Thymus (tissue), 11 donors: ENCODE data around the gene ELMO1. TPM values are rescaled to one million over a fixed set of nuclear protein-coding genes. Genes with fewer than 3 reads are reported as not detected.

Source experiments
- DNase-seq, 9 donors: peaks; one replicate each; pipeline ENCODE4 v3.0.0-alpha.2; 2013; ENCODE audit warnings: low spot score in 9 of 9, low read depth in 6 of 9, missing footprints in 1 of 9
- H3K27ac ChIP-seq, 2 donors: one replicate each; pipeline ENCODE4 v1.5.1; 2013; ENCODE audit warnings: control low read depth in 1 of 2, low read depth in 1 of 2, low read length in 1 of 2, mild to moderate bottlenecking in 1 of 2, moderate library complexity in 1 of 2
- H3K27me3 ChIP-seq, 2 donors: one replicate each; pipeline ENCODE4 v1.5.1; 2013; ENCODE audit warnings: low read length in 1 of 2; ENCODE audit not compliant: control insufficient read depth in 2 of 2, insufficient read depth in 1 of 2
- H3K36me3 ChIP-seq, 2 donors: one replicate each; pipeline ENCODE4 v1.5.1; 2013; ENCODE audit warnings: low read length in 1 of 2, mild to moderate bottlenecking in 1 of 2, moderate library complexity in 1 of 2; ENCODE audit not compliant: control insufficient read depth in 2 of 2, insufficient read depth in 2 of 2
- H3K4me1 ChIP-seq, 2 donors: one replicate each; pipeline ENCODE4 v1.5.1; 2013; ENCODE audit warnings: low read length in 2 of 2; ENCODE audit not compliant: control insufficient read depth in 2 of 2, insufficient read depth in 2 of 2
- H3K4me3 ChIP-seq, 2 donors: one replicate each; pipeline ENCODE4 v1.5.1; 2013; ENCODE audit warnings: low read length in 2 of 2, control low read depth in 1 of 2, mild to moderate bottlenecking in 1 of 2
- H3K9me3 ChIP-seq, 2 donors: one replicate each; pipeline ENCODE4 v1.5.1; 2013; ENCODE audit warnings: low read length in 1 of 2, mild to moderate bottlenecking in 1 of 2; ENCODE audit not compliant: control insufficient read depth in 2 of 2, insufficient read depth in 1 of 2
- WGBS: extraction: QIAGEN DNeasy Blood & Tissue Kit; methylation state at CpG from one replicate; pipeline ENCODE4 v1.1.7; 2013; 5-methylcytosine and 5-hydroxymethylcytosine counted together
- polyA plus RNA-seq: library from polyadenylated mRNA; stranded (reverse); fragments of 200-250 nt; gene quantifications from one replicate; pipeline ENCODE4 v1.2.3, GENCODE V29; 2013
- total RNA-seq: library from RNA; stranded (reverse); fragments of 120-200 nt; gene quantifications from one replicate; pipeline ENCODE4 v1.2.4, GENCODE V29; 2013
- donor health status: healthy.

The ELMO1 gene
- total and polyA plus RNA-seq, 2 donors = 18.7 to 22.5 TPM

DNA sequence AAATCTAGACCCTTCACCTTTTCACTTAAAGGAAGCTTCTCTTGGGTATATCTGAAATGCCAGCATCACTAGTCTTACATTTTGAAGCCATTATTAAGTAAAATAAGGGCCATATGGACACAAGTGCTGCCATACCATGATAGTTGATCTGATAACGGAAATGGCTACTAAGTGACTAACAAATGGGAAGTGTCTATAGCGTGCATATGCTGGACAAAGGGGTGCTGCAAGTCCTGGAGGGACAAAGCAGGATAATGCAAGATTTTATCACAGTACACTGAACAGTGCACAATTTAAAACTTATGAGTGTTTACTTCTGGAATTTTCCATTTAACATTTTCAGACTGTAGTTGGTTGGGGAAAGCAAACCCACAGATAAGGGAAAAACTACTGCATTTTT lies 117.9 kb downstream of the ELMO1 start:
- no peak for DNase-seq
- Histone ChIP-seq H3K4me3 (no peak overlapping the region), H3K27ac (no peak overlapping the region), H3K36me3 (peaks cover 3 to 17% of the 10 kb centered on the region in 2 donors), H3K9me3 (no peaks in the 10 kb centered on the region), H3K27me3 (no peaks in the 10 kb centered on the region), H3K4me1 (peaks cover 0 to 5% of the 10 kb centered on the region in 2 donors)
- 48% methylated on average over 2 of the region's 2 CpGs for WGBS

- peaks cover 3 to 16% of the 10 kb centered on the region in 2 donors for H3K36me3 ChIP-seq
- H3K27ac ChIP-seq = no peak overlapping the region
- no peaks in the 10 kb centered on the region for H3K9me3 ChIP-seq
- no peaks in the 10 kb centered on the region for H3K27me3 ChIP-seq
- no peak for DNase-seq
- H3K4me3 ChIP-seq = no peak overlapping the region
- peaks cover 0 to 5% of the 10 kb centered on the region in 2 donors for H3K4me1 ChIP-seq
- 97% methylated on average over 2 of the region's 2 CpGs for WGBS
Observed at GRCh38 chr7:37329940-37330339, 118.7 kb downstream of the ELMO1 start.

DNA sequence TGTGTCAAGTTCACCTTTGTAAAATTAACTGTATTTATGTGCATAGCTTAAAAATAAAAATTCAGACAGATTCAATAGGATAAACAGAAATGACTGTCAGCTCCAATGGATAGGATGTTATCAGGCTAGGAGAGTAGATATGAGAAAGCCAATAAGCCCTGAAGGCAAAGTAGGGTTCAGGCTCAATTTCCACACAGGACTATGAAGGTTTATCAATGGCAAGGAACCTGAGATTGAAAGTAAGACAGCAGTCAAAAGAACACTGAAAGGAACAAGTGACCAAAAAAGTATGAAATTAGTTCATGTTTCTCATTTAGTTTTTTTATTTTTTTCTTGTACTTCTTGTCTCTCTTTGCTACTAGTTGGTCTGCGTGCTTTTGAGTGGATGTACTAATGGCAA lies 121.4 kb downstream of the ELMO1 start:
- H3K36me3 ChIP-seq = peaks cover 6 to 22% of the 10 kb centered on the region in 2 donors
- WGBS = 100% methylated on average over 1 of the region's 1 CpG
- no peak overlapping the region for H3K4me3 ChIP-seq
- H3K9me3 ChIP-seq = no peaks in the 10 kb centered on the region
- DNase-seq = no peak
- H3K27me3 ChIP-seq = no peaks in the 10 kb centered on the region
- no peak overlapping the region for H3K27ac ChIP-seq
- H3K4me1 ChIP-seq = no peaks in the 10 kb centered on the region

DNA sequence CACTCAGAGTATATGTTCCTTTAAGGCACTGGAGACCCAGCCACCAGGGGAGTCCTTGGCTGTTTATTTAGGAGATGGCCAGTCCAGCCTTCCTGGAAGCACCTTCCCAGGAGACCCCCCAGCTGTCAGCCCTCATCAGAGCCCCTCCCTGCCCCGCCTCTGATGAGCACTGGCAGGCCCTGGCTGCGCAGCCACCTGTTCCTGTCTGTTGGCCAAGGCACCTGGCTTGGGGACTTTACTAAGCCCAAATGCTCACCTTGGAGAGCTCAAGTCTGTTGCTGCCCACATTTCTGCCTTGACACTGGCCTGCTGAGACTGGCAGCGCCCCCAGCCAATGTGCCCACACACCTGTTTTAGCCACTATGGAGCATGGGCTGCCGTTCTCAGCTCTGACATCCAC lies 124.7 kb downstream of the ELMO1 start:
- H3K27me3 ChIP-seq = no peaks in the 10 kb centered on the region
- H3K4me3 ChIP-seq = no peak overlapping the region
- H3K36me3 ChIP-seq = peaks cover 3 to 20% of the 10 kb centered on the region in 2 donors
- H3K4me1 ChIP-seq = peaks cover 0 to 5% of the 10 kb centered on the region in 2 donors
- H3K27ac ChIP-seq = no peak overlapping the region
- 97% methylated on average over 4 of the region's 4 CpGs for WGBS
- no peak for DNase-seq
- no peaks in the 10 kb centered on the region for H3K9me3 ChIP-seq

DNA sequence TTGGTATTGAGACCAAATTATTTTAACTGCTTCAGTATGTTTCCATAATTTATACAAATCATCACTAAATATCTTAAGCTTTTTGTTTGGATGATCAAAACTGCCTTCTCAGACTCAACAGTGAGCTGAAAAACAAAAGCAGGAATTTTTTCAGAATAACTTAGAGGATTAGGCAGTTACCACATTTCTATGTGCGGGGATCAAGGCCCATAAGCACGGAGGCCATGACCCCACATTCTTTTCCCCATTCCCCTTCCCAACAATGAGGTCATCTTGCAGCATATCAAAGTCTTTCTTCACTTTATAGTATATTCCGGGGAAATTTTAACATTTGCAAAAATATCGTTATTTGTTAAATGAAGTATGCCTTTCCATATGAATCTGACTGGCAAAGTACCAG lies 125.8 kb downstream of the ELMO1 start:
- DNase-seq = no peak
- Histone ChIP-seq H3K4me1 (peaks cover 5 to 6% of the 10 kb centered on the region in 2 donors), H3K36me3 (peaks cover 3 to 16% of the 10 kb centered on the region in 2 donors), H3K9me3 (no peaks in the 10 kb centered on the region), H3K27ac (no peak overlapping the region), H3K27me3 (no peaks in the 10 kb centered on the region), H3K4me3 (no peak overlapping the region)
- WGBS = 98% methylated on average over 4 of the region's 4 CpGs

DNA sequence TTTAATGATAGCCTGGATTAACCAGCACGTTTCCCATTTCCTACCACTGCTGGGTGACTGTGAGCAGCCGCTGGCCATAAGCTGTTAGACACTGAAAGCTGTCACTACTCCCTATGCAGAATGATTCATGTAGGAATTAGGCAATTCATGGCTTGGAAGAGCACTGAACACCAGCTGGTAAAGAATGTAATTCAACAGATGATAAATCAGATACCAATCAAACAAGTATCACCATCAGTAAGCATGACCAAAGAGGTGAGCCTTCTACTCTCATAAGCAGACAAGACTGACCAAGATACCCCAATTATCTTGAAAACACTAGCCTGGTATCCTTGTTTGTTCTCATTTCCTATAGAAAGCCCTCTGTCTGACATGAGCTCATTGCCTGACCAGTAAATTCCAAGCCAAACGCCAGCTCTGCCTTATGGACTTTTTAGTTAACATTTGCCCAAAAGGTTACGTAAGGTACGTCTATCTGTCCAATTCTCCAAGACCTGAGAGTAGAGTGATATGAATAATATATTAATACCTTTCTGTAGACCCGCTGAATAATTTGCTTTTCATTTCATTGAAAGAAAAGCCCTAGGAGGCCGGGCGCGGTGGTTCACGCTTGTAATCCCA lies 127.7 kb downstream of the ELMO1 start:
- 98% methylated on average over 10 of the region's 10 CpGs for WGBS
- DNase-seq = no peak
- Histone ChIP-seq H3K36me3 (peaks cover 3 to 11% of the 10 kb centered on the region in 2 donors), H3K27ac (no peak overlapping the region), H3K9me3 (no peaks in the 10 kb centered on the region), H3K4me3 (no peak overlapping the region), H3K27me3 (no peaks in the 10 kb centered on the region), H3K4me1 (peaks cover 5 to 6% of the 10 kb centered on the region in 2 donors)

DNA sequence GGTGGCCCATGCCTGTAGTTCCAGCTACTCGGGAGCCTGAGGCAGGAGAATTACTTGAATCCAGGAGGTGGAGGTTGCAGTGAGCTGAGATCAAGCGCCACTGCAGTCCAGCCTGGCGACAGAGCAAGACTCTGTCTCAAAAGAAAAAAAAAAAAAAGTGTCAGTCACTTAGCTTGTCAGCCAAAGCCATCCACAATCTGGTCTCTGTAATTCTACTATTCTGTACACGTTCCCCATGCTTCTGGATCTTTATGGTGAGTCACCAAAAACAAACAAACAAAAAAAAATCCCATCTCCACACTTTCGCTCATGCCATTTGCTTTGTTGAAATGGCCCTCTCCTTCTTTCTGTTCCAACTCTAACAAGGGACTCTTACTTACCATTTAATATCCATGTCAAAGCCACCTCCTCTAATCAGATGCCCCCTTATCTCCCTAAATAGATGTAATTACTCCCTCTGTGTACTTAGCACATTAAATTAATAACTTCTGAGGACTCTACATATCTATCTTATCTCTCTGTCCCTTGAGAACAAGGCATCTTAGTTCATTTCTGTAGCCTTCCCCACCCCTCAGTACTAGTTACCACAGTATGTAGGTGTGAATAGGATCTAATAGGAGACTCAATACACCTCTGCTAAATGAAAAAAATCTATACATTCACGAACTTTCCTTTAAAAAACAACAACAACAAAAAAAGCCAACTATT lies 128.4 kb downstream of the ELMO1 start:
- Histone ChIP-seq H3K4me3 (no peak overlapping the region), H3K9me3 (no peaks in the 10 kb centered on the region), H3K36me3 (peaks cover 3 to 14% of the 10 kb centered on the region in 2 donors), H3K27ac (no peak overlapping the region), H3K4me1 (peaks cover 5 to 6% of the 10 kb centered on the region in 2 donors), H3K27me3 (no peaks in the 10 kb centered on the region)
- 95% methylated on average over 6 of the region's 6 CpGs for WGBS
- no peak for DNase-seq

DNA sequence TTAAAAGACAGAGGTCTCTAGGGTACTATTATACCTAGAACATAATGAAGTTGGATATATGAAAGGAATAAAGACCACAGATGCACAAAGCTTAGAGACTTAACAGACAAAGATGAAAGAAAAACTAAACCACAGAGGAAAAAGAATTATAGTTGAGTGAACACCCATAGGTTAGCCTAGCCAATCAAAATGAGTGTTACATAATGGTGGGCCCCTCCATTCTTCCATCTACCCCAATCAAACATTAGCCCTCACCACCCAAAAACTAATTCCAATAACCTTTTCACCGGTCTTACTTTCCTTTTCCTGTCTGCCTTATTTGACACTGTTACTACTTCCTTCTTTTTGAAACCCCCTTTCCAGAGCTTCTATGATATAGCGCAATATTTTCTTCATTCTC lies 130.1 kb downstream of the ELMO1 start:
- Histone ChIP-seq H3K36me3 (peaks cover 0 to 25% of the 10 kb centered on the region in 2 donors), H3K27me3 (no peaks in the 10 kb centered on the region), H3K9me3 (no peaks in the 10 kb centered on the region), H3K4me1 (peaks cover 5 to 6% of the 10 kb centered on the region in 2 donors), H3K4me3 (no peak overlapping the region), H3K27ac (no peak overlapping the region)
- peak in 4 of 9 donors; percentile 29 to 74 (median 36) for DNase-seq
- 43% methylated on average over 2 of the region's 2 CpGs for WGBS
